ENCODE results near the gene LRRTM4.
A peak's percentile ranks its signal among the peaks of the same experiment; 100 is the strongest.

Gene LRRTM4

DNA sequence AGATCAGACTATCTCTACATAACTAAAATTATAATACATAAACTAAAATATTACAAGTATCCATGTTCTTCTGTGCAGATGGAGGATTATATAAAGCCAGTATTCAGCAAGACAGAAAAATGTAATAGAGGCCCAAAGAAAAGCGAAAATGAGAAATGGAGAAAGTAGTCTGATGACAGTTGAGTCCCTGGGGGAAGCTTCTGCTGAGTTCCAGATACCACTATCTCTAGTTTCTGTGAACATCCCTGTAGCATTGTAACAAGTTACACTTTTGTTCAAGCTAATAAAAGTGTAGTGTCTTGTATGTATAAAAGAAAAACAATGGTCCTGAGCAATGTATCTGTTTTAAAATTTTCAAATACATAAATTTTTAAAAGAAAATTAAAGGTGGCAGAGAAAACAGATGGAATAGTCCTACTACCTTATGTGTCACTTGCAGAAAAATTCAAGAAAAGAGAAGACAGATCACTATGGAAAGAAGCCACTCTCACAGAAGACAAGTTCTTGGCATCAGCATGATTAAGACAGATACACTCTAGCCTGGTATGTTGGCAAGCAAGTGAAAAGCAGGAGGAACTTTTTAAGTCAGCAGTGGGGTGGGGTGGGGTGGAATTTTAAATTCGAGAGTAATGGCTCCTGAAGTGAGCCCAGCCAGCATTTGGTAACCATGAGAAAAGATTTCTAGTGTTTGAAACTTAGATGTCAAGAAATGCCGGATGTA is 541.9 kb downstream of the LRRTM4 start:
- DNase-seq: no peak

DNA sequence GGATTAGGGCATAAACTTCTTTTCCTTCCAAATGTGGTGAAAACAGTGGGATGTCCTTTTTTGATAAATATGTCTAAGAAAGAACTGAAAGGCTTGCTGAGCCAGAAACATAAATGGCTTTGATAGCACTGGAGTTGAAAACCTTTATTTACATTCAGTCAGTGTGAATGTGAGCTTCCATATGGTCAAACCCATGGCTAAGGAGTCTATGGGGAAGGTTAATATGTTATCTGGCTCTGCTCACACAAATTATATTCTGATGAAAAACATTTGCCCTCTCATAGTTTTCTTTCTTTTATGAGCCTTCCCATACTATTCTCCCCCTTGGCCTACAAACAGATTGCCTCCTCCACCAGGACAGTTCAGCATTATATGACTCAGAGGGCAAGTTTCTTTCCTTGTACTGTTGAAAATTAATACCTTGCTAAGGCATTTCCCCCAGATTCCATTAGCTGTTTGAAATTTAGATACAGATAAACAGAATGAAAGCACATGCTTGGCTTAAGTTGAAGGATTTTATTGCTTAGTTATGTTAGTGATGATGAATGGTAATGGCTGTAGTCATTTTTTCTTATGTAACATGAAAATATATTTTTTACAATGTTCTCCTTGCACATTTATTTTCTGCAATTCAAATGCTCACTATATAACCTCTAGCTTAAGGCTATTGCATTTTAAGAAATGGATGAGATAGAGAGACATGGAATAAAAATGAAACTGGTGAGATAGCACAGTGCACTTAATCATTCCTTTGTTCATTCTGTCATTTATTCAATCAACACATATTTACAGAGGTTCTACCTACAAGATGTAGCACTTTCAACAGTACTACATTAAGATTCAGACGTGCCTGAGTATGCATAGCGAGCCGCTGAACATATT is 544.1 kb downstream of the LRRTM4 start:
- no peak for DNase-seq

DNA sequence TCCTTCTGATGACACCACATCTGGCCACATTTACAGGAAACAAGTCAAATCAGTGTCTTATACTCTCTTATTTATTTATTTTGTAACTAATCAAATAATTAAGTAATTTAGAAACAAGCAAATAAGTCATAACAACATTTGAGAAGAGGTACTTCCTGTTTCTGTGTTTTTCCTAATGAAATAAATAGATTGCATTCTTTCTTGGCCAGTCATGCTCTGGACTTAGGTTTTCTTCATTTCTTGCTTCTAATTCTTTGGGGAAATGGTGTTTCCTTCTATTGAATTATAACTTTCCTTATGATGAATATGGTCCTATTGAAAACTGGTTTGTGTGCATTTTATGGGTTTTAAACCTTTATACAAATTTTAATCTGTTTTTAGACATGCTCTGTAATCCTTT is 546.4 kb downstream of the LRRTM4 start:
- no peak for DNase-seq

DNA sequence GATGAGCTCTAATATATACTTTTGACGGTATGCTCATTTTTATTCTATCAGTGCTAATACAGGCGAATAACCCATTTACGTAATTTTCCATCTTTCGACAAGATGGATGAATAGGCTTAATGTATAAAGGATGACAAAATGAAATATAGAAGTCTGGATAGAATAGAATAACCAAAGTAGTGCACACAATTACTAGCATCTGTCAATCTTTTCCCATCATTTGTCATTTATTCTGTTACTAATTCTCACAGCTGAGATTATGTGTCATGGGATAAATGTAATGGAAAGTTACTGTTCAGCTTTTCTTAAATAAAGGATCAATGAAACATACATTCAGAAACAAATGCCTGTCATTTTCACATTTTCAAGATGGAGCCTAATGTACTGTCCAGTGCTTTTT is 548.6 kb downstream of the LRRTM4 start:
- no peak for DNase-seq

DNA sequence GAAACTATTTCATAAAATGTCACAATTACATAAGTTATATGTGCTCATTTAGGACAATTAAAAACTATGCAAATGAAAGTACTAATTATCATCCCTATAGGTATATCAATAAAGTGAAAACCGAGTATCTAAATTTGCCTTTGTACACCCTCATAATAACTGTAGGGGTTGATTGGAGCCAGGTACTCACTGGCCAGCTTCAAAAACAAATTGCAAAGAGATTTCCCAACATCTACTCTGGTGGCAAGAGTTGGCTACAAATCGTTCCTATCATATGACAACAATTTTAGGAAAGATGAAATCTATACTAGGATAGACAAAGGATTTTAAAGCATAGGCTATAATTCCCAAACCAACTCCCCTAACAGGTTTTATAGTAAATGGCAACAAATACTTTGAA is 556.4 kb downstream of the LRRTM4 start:
- no peak for DNase-seq

DNA sequence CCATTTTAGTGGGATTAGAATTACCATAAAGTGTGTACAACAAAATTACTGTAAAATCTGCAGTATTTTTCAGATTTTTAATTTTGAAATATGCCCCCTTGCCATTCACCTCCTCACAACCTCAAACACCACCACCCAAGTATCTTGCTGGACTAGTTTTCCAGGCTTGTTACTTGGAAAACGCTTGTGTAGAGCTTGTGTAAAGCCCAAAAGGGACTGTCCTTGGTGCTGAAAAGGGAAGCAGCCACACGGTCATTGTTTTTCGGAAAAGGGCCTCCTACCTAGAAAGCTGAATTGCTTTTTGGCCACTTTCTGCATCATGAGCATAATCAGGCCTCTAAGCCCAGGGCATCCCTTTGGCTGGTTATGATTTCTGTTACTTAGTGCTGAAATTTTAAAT is 563.4 kb downstream of the LRRTM4 start:
- no peak for DNase-seq

DNA sequence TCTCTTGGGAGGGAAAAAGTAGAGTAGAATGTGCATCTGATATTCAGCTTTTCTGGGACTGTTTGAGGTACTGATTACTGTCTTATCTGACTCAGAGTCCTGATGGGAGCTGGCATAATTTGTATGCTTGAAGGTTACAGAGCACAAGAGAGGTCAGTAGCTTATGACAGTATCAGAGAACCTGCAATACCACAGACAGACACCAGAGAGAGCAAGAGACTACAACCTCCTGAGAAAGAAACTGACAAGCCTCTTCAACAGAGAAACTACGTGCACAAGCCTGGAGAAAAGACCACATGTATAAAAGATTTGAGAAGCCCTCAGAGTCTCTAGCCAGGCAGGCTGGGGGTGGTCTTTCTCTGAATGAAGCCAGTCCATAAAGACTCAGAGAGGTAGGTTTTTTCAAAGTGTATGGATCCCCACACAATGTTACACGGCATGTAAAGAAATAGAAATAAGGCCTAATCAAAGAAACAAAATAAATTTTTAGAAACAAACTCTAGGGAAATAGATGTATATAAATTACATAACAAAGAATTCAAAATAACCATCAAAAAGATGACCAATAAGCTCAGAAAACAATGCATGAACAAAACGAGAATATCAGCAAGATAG is 568.3 kb downstream of the LRRTM4 start:
- DNase-seq: peak; percentile 2

DNA sequence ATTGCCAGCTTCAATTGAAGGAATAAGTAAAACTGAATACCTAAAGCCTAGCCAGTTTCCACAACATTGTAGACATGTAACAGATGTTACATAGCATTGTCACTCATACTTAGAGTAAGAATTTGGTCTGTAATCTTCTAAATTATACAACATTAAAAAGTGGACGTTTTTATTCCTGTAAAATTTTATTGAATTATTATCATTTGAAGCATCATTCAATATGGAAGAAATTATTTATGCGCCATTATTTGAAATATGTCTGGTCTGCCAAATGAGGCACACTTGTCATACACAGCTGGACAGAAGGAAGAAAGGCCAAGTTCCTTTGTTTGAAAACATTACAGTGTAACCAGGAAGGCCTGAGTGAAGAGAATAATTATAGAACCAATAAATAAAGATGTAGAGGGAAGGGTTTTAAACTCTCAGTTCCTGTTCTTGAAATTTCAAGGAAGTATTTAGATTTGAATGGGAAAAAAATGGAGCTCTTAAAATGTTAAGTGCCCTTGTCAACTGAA is 575.5 kb downstream of the LRRTM4 start:
- no peak for DNase-seq

DNA sequence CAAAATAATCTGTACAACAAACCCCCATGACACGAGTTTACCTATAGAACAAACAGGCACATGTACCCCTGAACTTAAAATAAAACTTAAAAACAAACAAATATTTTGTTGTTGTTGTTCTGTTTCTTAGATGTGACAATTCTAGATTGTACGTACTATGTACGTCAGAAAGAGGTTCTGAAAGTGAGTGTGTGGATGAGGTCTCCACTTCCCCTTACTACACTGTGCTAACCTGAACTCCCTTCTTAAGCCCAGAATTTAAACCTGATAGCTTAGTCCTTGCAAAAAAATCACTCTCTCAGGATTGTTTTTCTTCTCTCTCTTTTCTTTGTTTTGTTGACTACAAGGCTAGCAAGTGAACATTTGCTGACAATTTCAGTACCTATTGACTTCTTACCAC is 581.6 kb downstream of the LRRTM4 start:
- DNase-seq: no peak

DNA sequence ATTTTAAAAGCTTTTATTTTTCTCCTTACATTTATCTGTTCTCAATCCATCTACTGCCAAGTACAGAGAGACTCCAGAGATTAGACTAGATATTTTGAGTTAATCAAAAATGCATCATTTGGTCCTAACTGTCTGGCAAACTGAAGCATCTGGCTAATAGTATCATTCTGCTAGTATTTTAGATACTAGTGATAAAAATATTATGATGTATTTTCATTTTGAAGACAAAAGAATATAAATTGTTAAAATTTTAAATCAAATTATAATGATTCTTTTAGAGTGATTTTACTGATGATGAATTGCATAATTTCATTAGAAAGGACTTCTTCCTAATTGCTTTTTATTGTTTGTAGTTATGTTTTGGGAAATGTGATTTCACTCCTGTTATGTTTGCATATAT is 584.0 kb downstream of the LRRTM4 start:
- no peak for DNase-seq

DNA sequence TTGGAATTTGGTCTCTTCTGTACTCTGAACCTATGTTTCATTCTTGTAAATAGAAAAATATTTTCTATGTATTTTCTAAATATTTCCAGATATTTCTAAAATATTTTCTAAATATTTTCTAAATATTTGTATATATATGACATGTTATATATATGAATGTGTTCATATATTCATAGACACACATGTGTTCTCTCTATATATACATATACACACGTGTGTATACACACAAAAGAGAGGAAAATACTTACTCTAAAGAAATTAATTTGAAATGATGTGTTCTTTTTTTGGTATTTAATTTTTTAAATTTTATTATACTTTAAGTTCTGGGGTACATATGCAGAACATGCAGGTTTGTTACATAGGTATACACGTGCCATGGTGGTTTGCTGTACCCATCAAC is 589.6 kb downstream of the LRRTM4 start:
- DNase-seq: no peak

DNA sequence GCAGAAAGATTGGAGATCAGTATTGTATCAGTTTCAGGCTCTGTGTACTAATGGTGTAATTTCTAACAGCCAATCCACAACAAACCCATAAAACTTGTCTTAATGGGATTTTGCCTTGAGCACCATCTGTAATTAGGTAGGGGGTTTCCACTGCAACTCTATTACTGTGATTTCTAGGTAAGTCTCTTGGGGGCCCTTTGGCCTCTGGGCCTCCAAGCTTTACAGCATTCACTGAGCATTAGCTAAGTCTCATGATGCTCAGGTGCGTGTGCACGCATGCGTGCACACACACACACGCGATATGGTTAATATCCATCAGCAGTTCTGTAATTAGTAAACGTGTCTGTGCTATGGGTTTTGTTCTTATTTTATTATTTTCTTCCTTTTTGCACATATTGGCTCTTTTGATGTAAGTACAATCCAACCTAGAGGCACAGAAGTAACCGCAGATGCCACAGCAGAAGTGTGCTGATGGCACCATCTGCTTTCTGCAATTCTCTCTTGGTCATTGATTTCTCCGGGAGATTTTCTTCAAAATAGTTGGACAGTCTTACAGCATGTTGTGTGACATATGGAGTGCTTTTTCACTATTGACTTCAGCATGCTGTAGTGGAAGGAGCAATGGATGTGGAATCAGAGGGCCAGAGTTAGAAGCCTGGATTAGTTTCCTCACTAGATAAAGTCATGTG is 592.0 kb downstream of the LRRTM4 start:
- no peak for DNase-seq

DNA sequence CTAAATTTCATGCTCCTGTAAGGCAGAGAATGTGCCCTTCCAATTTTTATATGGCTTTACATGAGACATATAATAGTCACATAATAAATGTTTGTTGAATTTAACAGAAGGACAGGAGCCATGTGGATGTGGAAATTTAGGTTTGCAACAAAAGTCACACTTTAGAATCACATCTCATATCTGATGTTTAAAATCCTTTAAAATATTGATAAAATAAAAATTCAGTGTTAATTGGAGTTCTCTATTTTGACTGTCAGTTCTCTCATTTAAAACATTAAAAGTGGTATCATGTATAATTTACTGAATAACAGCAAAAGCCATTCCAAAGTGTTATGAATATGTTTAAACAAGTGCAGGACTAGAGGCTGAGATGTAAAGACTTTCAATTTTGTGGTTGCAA is 594.1 kb downstream of the LRRTM4 start:
- no peak for DNase-seq

DNA sequence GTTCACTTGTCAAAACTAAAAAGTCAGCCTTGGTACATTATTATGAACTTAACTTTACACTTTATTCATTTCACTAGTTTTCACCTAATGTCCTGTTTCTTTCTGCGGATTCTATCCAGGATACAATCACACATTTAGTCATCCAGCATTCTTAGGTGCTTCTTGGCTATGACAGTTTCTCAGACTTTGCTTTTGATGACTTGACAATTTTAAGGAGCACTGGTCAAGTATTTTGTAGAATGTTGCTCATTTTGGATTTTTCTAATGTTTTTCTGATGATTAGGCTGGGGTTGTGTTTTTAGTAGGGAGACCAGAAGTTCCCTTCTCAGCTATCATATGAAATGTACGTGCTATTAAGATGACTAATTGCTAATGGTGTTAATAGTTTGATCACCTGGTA is 601.2 kb downstream of the LRRTM4 start:
- DNase-seq: no peak

DNA sequence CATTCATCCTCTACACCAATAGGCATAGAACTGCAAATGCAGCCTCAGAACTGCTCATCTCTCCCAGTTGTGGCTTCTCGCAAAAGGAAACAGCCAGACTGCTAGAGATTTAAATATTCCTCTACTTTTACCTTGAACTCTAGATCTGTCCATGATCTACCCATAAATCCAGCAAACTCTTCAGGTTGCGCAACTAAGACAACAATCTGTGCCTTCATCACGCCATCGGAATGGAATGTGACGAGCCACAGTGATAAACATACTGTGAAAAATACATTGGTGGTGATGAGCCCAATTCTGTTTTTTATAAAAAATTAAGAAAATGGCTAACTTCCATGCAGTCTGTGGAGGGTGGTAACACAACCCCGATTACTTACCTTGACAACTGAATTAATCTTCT is 626.7 kb downstream of the LRRTM4 start:
- DNase-seq: no peak

DNA sequence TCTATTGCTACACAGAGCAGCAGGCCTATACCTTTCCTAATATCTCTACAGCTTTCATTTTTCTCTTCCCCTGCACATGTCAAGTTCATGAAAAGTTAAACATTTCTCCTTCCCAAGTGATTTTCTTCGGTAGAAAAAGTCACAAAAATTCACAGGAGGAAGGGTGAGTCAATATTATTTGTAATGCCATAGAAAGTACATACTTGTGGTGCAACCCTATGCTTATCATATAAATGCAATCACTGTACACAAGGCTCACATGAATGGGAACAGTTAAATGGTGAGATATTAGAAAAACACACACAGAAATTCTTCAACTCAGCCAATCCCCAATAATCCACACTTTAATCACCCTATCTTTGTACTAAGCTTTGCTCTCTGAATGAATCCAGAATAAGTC is 651.6 kb downstream of the LRRTM4 start:
- DNase-seq: no peak

DNA sequence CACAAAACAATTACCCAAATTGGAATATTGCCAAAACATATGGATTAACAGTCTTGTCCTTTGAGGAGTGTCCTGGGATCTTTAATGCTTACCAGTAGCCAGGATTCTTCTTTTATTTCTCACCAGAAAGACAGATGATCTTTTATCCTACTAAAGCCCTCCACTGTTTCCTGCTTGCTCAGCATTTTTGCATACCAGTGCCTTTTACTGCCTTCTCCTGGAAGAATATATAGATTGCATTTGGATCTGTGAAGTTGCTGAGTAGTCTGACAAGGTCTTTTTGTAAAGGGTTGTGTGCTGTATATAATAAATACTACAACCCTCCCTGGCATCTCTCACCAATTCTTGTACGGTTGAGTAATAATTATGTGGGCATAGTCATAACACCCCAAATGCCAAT is 652.2 kb downstream of the LRRTM4 start:
- no peak for DNase-seq

DNA sequence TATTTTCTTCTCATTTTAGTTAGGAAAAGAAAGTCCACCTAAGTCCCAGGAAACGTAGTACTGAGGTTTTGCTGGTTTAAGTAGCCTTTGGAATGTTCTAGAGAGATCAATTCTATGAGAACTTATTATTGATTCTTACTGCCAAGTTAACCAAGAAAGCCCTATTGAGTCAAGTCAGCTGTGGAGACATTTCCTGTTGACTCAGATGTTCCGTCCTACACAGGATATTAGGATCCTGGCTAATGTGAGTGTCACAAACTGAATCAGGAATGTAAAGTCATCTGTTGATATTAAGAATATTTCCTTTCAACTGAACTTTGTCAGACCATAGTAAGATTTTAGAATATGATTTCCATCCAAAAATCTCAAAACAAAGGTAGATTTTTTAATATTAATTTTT is 654.3 kb downstream of the LRRTM4 start:
- DNase-seq: peak; percentile 7

DNA sequence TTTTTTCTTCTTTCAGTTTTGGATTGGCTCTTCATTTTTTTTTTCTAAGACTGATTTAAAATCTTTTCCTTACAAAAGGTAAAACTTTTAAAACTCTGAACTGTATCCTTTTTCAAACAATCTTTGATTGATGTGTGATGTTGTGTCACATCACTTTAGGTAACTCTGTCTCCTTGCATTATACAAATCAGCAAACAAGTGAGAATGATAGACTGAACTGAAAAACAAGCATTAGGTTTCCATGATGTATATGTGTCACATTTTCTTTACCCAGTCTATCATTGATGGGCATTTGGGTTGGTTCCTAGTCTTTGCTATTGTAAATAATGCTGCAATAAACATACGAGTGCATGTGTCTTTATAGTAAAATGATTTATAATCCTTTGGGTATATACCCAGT is 655.7 kb downstream of the LRRTM4 start:
- DNase-seq: no peak

DNA sequence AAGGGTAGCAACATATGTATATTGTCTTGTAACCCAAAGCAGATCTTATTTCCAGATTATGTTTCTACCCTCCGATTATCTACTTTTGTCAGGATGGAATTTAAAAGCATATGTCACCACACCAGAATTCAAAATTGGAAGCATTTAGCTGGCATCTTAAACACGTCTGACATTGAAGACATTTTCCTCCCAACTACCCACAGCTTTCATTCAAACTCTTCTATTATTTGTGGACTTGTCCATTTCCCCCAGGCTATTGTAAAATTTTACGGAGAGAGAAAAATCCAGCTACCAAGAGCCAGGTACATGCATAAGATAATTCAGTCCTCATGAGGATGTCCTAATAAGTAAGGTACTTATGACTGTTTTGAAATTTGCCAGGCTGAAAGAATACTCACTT is 659.3 kb downstream of the LRRTM4 start:
- DNase-seq: no peak

DNA sequence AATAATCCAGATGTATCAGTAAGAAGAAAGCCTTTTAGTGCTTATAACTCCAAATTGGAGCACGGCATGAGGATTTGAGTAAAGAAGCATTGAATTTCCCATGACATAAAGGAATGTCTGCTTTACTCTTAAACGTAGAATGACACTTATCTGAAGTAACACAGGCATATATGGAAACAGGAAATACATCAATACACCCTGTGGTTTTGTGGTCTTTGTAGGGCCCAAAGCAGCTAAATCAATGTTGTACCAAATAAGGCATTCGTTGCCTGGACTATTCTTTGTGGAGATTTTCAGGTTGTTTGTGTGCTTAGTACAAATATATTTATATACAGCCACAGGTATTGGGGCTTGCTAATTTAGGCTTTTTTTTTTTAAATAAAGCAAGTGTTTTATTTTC is 660.5 kb downstream of the LRRTM4 start:
- DNase-seq: no peak

DNA sequence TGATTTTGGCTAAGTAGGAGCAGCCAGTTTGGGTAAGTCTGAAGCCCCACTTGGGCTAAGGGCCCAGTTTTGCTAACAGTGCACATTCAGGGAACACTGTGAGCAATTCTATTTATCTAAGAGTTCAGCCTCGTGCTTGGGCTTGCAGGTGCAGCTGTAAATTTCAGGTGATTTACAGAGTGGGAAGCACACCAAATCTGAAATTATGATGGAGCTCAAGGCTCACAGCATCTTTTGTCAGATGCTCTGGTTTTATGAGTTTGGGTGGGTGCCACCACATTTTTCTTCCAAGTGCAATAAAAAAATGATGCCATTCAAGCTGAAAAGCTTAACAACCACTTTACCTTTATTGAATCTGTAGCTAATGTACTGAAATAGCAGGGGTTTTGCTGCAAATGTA is 671.2 kb downstream of the LRRTM4 start:
- DNase-seq: no peak

DNA sequence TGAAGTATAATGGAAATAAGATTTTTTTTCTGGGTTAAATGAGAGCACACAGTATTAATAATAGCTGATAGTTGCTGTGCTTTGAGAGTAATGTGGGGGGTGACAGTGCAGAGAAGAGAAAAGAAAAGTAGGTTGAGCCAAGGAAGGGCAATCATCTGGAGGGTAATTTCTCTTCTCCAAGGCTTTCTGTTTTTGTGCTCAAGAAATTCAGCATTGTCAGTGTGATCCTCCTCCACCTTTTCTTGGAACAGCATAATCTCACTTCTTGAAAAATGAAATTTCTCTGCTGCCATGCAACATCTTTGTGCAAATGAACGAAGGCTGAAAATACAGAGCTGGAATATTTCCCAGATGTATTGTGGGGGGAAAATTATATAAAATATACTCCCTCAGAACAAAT is 673.1 kb downstream of the LRRTM4 start:
- DNase-seq: no peak
